ENCODE results near the gene EIF3I. TPM values are rescaled to one million over a fixed set of nuclear protein-coding genes. Genes with fewer than 3 reads are reported as not detected.

EIF3I gene
- polyA plus RNA-seq, 1 of the 3 experiments (the other 2 are of a cell fraction), result 479 TPM

DNA sequence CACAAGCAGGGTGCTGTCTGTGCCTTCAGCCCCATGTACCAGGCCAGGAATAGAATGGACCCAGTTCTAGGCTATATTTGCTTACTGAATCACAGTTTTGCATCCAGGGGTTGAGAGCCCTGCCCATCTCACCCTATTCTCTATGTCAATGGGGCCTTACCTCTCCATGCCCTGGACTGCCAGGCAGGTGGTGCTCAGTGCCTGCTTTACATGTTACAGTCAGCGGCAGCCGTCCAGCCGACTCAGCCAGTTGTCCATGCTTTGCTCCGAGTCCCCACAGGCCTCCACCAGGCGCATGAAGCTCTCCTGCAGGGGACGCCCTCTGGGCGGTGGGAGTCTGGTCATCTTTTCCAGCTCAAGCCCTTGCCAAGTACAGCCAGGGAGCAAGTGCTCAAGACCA lies 12.6 kb downstream of the EIF3I start:
- no peaks in the 10 kb centered on the region for H3K79me2 ChIP-seq (ENCODE audit: insufficient read depth)
- peak overlapping the region in 1 of 2 experiments; percentile 96; a peak in 2 of 4 replicates for H3K27ac ChIP-seq (ENCODE audit: low read depth in 2 of 2, low read length in 1 of 2)
- peaks cover 13 to 14% of the 10 kb centered on the region in 2 experiments for H3K36me3 ChIP-seq (replicated peaks in 1 of 2; ENCODE audit: control insufficient read depth in 1 of 2, insufficient read depth in 2 of 2, low read length in 1 of 2)
- H2AFZ ChIP-seq (ENCODE audit: low read depth), result no peak overlapping the region
- H3F3A ChIP-seq (replicated peaks; ENCODE audit: insufficient read depth), result peaks cover 39% of the 10 kb centered on the region
- H3K27me3 ChIP-seq (ENCODE audit: insufficient read depth), result no peaks in the 10 kb centered on the region
- no peaks in the 10 kb centered on the region for H3K9me3 ChIP-seq
- DNase-seq, result no peak
- H4K20me1 ChIP-seq (ENCODE audit: insufficient read depth), result no peaks in the 10 kb centered on the region
- no peak overlapping the region for H3K9ac ChIP-seq
- ChIA-PET POLR2A (no interaction called here), CTCF (interaction anchor here (1.1 kb wide), 1 partner anchor 14 kb away, joined by 3 read pairs; no protein-coding TSS in a partner anchor)
- peaks cover 0 to 12% of the 10 kb centered on the region in 2 experiments; a peak in 2 of 4 replicates for H3K4me1 ChIP-seq (ENCODE audit: control insufficient read depth in 1 of 2, insufficient read depth in 2 of 2, low read depth in 1 of 2, low read length in 1 of 2)
- 94% methylated on average over 3 of the region's 7 CpGs for WGBS (ENCODE audit: low lambda C conversion rate)
- H3K4me3 ChIP-seq (ENCODE audit: low read depth in 2 of 2, low read length in 1 of 2), result no peak overlapping the region
- H3K4me2 ChIP-seq, result no peak overlapping the region
- TF ChIP-seq SIN3A (IDR thresholded peaks at IDR 0.05; ENCODE audit: borderline replicate concordance, low read depth, low read length) (no peak), TEAD4 (IDR thresholded peaks at IDR 0.05; ENCODE audit: borderline replicate concordance, insufficient read depth) (no peak), RCOR1 (IDR thresholded peaks at IDR 0.05; ENCODE audit: low read length) (no peak), RXRA (IDR thresholded peaks at IDR 0.05; ENCODE audit: borderline replicate concordance, low read depth) (no peak), POLR2AphosphoS5 (IDR thresholded peaks at IDR 0.05; ENCODE audit: low read depth, low read length) (no peak), FOXJ3 (CRISPR knock-in tag; IDR thresholded peaks at IDR 0.05) (no peak), RAD21 (IDR thresholded peaks at IDR 0.05; ENCODE audit: low read length) (no peak), CHD2 (IDR thresholded peaks at IDR 0.05; ENCODE audit: low read length, partially characterized antibody) (no peak), YY1 (IDR thresholded peaks at IDR 0.05; ENCODE audit: low read depth) (no peak), FOSL2 (IDR thresholded peaks at IDR 0.05; ENCODE audit: borderline replicate concordance, low read depth) (no peak), GABPA (IDR thresholded peaks at IDR 0.05; ENCODE audit: low read depth) (no peak)
- TF ChIP-seq, protein P1, sequence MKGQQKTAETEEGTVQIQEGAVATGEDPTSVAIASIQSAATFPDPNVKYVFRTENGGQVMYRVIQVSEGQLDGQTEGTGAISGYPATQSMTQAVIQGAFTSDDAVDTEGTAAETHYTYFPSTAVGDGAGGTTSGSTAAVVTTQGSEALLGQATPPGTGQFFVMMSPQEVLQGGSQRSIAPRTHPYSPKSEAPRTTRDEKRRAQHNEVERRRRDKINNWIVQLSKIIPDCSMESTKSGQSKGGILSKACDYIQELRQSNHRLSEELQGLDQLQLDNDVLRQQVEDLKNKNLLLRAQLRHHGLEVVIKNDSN (IDR thresholded peaks at IDR 0.05; ENCODE audit: borderline replicate concordance, low read depth), result no peak
- TF ChIP-seq, protein P2, sequence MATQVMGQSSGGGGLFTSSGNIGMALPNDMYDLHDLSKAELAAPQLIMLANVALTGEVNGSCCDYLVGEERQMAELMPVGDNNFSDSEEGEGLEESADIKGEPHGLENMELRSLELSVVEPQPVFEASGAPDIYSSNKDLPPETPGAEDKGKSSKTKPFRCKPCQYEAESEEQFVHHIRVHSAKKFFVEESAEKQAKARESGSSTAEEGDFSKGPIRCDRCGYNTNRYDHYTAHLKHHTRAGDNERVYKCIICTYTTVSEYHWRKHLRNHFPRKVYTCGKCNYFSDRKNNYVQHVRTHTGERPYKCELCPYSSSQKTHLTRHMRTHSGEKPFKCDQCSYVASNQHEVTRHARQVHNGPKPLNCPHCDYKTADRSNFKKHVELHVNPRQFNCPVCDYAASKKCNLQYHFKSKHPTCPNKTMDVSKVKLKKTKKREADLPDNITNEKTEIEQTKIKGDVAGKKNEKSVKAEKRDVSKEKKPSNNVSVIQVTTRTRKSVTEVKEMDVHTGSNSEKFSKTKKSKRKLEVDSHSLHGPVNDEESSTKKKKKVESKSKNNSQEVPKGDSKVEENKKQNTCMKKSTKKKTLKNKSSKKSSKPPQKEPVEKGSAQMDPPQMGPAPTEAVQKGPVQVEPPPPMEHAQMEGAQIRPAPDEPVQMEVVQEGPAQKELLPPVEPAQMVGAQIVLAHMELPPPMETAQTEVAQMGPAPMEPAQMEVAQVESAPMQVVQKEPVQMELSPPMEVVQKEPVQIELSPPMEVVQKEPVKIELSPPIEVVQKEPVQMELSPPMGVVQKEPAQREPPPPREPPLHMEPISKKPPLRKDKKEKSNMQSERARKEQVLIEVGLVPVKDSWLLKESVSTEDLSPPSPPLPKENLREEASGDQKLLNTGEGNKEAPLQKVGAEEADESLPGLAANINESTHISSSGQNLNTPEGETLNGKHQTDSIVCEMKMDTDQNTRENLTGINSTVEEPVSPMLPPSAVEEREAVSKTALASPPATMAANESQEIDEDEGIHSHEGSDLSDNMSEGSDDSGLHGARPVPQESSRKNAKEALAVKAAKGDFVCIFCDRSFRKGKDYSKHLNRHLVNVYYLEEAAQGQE (IDR thresholded peaks at IDR 0.05; ENCODE audit: low read depth, low read length), result no peak
- TF ChIP-seq, protein P3, sequence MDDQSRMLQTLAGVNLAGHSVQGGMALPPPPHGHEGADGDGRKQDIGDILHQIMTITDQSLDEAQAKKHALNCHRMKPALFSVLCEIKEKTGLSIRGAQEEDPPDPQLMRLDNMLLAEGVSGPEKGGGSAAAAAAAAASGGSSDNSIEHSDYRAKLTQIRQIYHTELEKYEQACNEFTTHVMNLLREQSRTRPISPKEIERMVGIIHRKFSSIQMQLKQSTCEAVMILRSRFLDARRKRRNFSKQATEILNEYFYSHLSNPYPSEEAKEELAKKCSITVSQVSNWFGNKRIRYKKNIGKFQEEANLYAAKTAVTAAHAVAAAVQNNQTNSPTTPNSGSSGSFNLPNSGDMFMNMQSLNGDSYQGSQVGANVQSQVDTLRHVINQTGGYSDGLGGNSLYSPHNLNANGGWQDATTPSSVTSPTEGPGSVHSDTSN (IDR thresholded peaks at IDR 0.05), result no peak
- TF ChIP-seq, protein P4, sequence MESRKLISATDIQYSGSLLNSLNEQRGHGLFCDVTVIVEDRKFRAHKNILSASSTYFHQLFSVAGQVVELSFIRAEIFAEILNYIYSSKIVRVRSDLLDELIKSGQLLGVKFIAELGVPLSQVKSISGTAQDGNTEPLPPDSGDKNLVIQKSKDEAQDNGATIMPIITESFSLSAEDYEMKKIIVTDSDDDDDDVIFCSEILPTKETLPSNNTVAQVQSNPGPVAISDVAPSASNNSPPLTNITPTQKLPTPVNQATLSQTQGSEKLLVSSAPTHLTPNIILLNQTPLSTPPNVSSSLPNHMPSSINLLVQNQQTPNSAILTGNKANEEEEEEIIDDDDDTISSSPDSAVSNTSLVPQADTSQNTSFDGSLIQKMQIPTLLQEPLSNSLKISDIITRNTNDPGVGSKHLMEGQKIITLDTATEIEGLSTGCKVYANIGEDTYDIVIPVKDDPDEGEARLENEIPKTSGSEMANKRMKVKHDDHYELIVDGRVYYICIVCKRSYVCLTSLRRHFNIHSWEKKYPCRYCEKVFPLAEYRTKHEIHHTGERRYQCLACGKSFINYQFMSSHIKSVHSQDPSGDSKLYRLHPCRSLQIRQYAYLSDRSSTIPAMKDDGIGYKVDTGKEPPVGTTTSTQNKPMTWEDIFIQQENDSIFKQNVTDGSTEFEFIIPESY (IDR thresholded peaks at IDR 0.05; ENCODE audit: borderline replicate concordance, low read depth), result no peak
- TF ChIP-seq, protein P5, sequence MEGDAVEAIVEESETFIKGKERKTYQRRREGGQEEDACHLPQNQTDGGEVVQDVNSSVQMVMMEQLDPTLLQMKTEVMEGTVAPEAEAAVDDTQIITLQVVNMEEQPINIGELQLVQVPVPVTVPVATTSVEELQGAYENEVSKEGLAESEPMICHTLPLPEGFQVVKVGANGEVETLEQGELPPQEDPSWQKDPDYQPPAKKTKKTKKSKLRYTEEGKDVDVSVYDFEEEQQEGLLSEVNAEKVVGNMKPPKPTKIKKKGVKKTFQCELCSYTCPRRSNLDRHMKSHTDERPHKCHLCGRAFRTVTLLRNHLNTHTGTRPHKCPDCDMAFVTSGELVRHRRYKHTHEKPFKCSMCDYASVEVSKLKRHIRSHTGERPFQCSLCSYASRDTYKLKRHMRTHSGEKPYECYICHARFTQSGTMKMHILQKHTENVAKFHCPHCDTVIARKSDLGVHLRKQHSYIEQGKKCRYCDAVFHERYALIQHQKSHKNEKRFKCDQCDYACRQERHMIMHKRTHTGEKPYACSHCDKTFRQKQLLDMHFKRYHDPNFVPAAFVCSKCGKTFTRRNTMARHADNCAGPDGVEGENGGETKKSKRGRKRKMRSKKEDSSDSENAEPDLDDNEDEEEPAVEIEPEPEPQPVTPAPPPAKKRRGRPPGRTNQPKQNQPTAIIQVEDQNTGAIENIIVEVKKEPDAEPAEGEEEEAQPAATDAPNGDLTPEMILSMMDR (IDR thresholded peaks at IDR 0.05), result no peak
- no peaks in the 10 kb centered on the region for H3K9me2 ChIP-seq

All from SK-N-SH (cell line).